GM23338 (cell line): Measurements from ENCODE around the gene ODAD4. TPM values are rescaled to one million over a fixed set of nuclear protein-coding genes. Genes with fewer than 3 reads are reported as not detected.

ENCODE experiments used
- ATAC-seq: fragments of 200-7000 bp; cut with Tn5 transposase; 3 replicates; pipeline ENCODE4 v1.9.1; 2020
- DNase-seq: peaks from one replicate; pipeline ENCODE4 v3.0.0-alpha.2; 2015; ENCODE audit warnings: low spot score
- H2AFZ ChIP-seq: fragments of 200-600 bp; sonication (generic); 2 replicates; pipeline ENCODE4 v1.8.0; 2016; ENCODE audit warnings: antibody characterized with exemption, mild to moderate bottlenecking, moderate library complexity
- H3F3A ChIP-seq: fragments of 200-600 bp; sonication (generic); replicated peaks from 2 replicates; pipeline ENCODE4 v1.8.0; 2017; ENCODE audit warnings: antibody characterized with exemption, mixed run types, low read depth
- H3K27ac ChIP-seq: fragments of 200-600 bp; sonication (generic); 2 replicates; pipeline ENCODE4 v1.6.1; 2016; ENCODE audit warnings: low read depth
- H3K27me3 ChIP-seq: fragments of 200-600 bp; sonication (generic); 2 replicates; pipeline ENCODE4 v1.8.0; 2016; ENCODE audit warnings: mild to moderate bottlenecking, mixed run types, moderate library complexity; ENCODE audit not compliant: insufficient read depth
- H3K36me3 ChIP-seq: fragments of 200-600 bp; sonication (generic); 2 replicates; pipeline ENCODE4 v1.8.0; 2016; ENCODE audit warnings: mild to moderate bottlenecking; ENCODE audit not compliant: insufficient read depth
- H3K4me1 ChIP-seq: fragments of 200-600 bp; sonication (generic); 2 replicates; pipeline ENCODE4 v1.8.0; 2016; ENCODE audit warnings: mild to moderate bottlenecking, moderate library complexity; ENCODE audit not compliant: insufficient read depth
- H3K4me2 ChIP-seq: fragments of 200-600 bp; sonication (generic); 2 replicates; pipeline ENCODE4 v1.7.1; 2017; ENCODE audit warnings: mixed run types
- H3K4me3 ChIP-seq: fragments of 200-600 bp; sonication (generic); 2 replicates; pipeline ENCODE4 v1.6.1; 2016; ENCODE audit warnings: mixed run types
- H3K79me2 ChIP-seq: fragments of 200-600 bp; sonication (generic); replicated peaks from 2 replicates; pipeline ENCODE4 v1.8.0; 2017; ENCODE audit warnings: mild to moderate bottlenecking; ENCODE audit not compliant: insufficient read depth
- H3K9me2 ChIP-seq: fragments of 200-600 bp; sonication (generic); 2 replicates; pipeline ENCODE4 v1.8.0; 2017; ENCODE audit not compliant: insufficient read depth
- H4K20me1 ChIP-seq: fragments of 200-600 bp; sonication (generic); replicated peaks from 2 replicates; pipeline ENCODE4 v1.8.0; 2017; ENCODE audit warnings: mild to moderate bottlenecking; ENCODE audit not compliant: insufficient read depth
- H3K27ac Mint-ChIP-seq: 2 replicates; pipeline ENCODE4 v1.8.0; 2020; ENCODE audit warnings: inconsistent platforms, mild to moderate bottlenecking, moderate library complexity, mixed read lengths
- H3K27me3 Mint-ChIP-seq: 3 replicates; pipeline ENCODE4 v1.8.0; 2022; ENCODE audit warnings: low read depth, mild to moderate bottlenecking, moderate library complexity, mixed read lengths, inconsistent platforms; ENCODE audit not compliant: insufficient read depth, poor library complexity
- H3K36me3 Mint-ChIP-seq: 3 replicates; pipeline ENCODE4 v1.8.0; 2021; ENCODE audit warnings: low read depth, mild to moderate bottlenecking, inconsistent platforms, moderate library complexity, mixed read lengths
- H3K4me1 Mint-ChIP-seq: 3 replicates; pipeline ENCODE4 v1.8.0; 2020; ENCODE audit warnings: mild to moderate bottlenecking, inconsistent platforms, mixed read lengths
- H3K4me3 Mint-ChIP-seq: 3 replicates; pipeline ENCODE4 v1.8.0; 2021; ENCODE audit warnings: moderate library complexity, mild to moderate bottlenecking, inconsistent platforms, mixed read lengths
- H3K9me3 Mint-ChIP-seq: 3 replicates; pipeline ENCODE4 v1.8.0; 2020; ENCODE audit warnings: moderate library complexity, mild to moderate bottlenecking, inconsistent platforms, mixed read lengths
- CREB1 ChIP-seq: fragments of 250-450 bp; sonication (Bioruptor Pico); IDR thresholded peaks from 2 replicates; pipeline ENCODE4 v1.5.0; 2020; ENCODE audit warnings: low read depth, mild to moderate bottlenecking, moderate library complexity
- EZH2 ChIP-seq: fragments of 200-600 bp; sonication (generic); IDR thresholded peaks from one replicate; pipeline ENCODE4 v1.8.0; 2017; ENCODE audit warnings: antibody characterized with exemption, mild to moderate bottlenecking, low read depth; ENCODE audit not compliant: unreplicated experiment
- JUNB ChIP-seq: IDR thresholded peaks from one replicate; pipeline ENCODE4 v1.6.1; 2016; ENCODE audit warnings: antibody characterized with exemption; ENCODE audit not compliant: unreplicated experiment
- POLR2AphosphoS5 ChIP-seq: IDR thresholded peaks from 2 replicates; pipeline ENCODE4 v1.6.1; 2016; ENCODE audit warnings: antibody characterized with exemption, low read depth
- STAT1 ChIP-seq: IDR thresholded peaks from one replicate; pipeline ENCODE4 v1.6.1; 2016; ENCODE audit warnings: antibody characterized with exemption; ENCODE audit not compliant: unreplicated experiment
- ZNF114 ChIP-seq: fragments of 250-450 bp; sonication (Bioruptor Pico); IDR thresholded peaks from 2 replicates; pipeline ENCODE4 v1.5.0; 2020; ENCODE audit warnings: mild to moderate bottlenecking, moderate library complexity
- long read RNA-seq: library from polyadenylated mRNA; unstranded; transcript quantifications from one replicate; pipeline ENCODE4 v2.0.0, GENCODE V29; 2020; ENCODE audit not compliant: unreplicated experiment
- polyA plus RNA-seq: library from polyadenylated mRNA; unstranded; fragments of >200 nt; fragmentation: Nextera tagmentation; extraction: Ambion mirVana; gene quantifications from 2 replicates; pipeline ENCODE4 v1.2.1, GENCODE V29; 2016
- total RNA-seq: library from RNA; depleted of rRNA; stranded (reverse); fragments of >200 nt; shearing (Covaris generic); gene quantifications from 2 replicates; pipeline ENCODE4 v1.2.3, GENCODE V29; 2014; rRNA removed
- TF ChIP-seq, protein P1 (sequence below): IDR thresholded peaks from 2 replicates; pipeline ENCODE4 v1.6.1; 2016; ENCODE audit warnings: antibody characterized with exemption
- TF ChIP-seq, protein P2 (sequence below): IDR thresholded peaks from one replicate; pipeline ENCODE4 v1.6.1; 2018; ENCODE audit warnings: antibody characterized with exemption; ENCODE audit not compliant: unreplicated experiment
- TF ChIP-seq, protein P3 (sequence below), 2 experiments: fragments of 200-600 bp in 1 of 2; sonication (generic) in 1 of 2; conservative IDR thresholded peaks; 2 replicates each; pipeline versions ENCODE4 v1.5.1 to v1.6.1; 2016 to 2017; ENCODE audit warnings: antibody characterized with exemption in 2 of 2, low read depth in 2 of 2, mild to moderate bottlenecking in 2 of 2, moderate library complexity in 1 of 2

ODAD4 gene, protein sequence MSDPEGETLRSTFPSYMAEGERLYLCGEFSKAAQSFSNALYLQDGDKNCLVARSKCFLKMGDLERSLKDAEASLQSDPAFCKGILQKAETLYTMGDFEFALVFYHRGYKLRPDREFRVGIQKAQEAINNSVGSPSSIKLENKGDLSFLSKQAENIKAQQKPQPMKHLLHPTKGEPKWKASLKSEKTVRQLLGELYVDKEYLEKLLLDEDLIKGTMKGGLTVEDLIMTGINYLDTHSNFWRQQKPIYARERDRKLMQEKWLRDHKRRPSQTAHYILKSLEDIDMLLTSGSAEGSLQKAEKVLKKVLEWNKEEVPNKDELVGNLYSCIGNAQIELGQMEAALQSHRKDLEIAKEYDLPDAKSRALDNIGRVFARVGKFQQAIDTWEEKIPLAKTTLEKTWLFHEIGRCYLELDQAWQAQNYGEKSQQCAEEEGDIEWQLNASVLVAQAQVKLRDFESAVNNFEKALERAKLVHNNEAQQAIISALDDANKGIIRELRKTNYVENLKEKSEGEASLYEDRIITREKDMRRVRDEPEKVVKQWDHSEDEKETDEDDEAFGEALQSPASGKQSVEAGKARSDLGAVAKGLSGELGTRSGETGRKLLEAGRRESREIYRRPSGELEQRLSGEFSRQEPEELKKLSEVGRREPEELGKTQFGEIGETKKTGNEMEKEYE
- total RNA-seq (0.12 and 1.8 TPM in 2 replicates), polyA plus RNA-seq (0.54 and 1.7 TPM in 2 replicates)
- long read RNA-seq, partial matches to known transcripts = 0 of 1 reads
- long read RNA-seq, other reads (novel, unspliced or antisense) = 0 of 1 reads

DNA sequence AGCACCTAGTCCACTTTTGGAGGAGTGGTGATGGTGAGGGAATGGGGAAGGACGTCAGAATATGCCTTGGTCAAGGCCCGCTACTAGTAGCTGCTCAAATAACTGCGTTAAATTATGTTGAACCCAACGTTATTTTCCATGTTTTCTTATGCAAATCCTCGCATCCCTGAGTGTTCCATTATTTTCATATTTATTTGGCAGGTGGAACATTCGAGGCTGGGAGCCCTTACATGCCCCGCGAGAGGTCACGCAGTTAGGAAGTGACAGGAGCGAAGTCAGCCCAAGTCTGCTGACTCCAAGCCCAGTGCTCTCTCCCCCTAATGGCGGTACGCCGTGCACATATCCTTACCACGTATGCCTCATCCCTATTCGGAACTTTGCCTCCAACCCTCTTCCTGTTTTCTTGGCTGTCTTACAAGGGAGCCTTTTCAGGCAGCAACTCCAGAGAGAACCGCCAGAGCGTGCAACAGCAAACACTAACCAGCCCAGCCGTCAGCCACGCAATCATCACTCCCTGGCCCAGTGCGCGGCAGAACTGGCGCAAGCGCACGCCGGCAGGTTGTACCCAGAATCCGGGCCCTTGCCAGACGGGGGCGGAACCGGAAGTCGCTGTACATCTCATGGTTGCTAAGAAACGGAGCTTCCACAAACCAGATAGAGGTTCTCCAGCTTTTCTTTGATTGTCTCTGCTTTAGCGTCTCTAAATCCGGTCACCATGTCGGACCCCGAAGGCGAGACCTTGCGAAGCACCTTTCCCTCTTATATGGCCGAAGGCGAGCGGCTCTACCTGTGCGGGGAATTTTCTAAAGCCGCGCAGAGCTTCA is at the start of gene ODAD4:
TSS of gene ODAD4 (plus strand) at position 609 of the 824 bp plus-strand sequence. CDS start at position 716, 107 bp downstream.
- no peak for TF ChIP-seq EZH2
- TF ChIP-seq, protein P1, sequence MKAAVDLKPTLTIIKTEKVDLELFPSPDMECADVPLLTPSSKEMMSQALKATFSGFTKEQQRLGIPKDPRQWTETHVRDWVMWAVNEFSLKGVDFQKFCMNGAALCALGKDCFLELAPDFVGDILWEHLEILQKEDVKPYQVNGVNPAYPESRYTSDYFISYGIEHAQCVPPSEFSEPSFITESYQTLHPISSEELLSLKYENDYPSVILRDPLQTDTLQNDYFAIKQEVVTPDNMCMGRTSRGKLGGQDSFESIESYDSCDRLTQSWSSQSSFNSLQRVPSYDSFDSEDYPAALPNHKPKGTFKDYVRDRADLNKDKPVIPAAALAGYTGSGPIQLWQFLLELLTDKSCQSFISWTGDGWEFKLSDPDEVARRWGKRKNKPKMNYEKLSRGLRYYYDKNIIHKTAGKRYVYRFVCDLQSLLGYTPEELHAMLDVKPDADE = 0 out of 2 replicates have a peak, but pooled peaks have one; percentile 44
- TF ChIP-seq, protein P2, sequence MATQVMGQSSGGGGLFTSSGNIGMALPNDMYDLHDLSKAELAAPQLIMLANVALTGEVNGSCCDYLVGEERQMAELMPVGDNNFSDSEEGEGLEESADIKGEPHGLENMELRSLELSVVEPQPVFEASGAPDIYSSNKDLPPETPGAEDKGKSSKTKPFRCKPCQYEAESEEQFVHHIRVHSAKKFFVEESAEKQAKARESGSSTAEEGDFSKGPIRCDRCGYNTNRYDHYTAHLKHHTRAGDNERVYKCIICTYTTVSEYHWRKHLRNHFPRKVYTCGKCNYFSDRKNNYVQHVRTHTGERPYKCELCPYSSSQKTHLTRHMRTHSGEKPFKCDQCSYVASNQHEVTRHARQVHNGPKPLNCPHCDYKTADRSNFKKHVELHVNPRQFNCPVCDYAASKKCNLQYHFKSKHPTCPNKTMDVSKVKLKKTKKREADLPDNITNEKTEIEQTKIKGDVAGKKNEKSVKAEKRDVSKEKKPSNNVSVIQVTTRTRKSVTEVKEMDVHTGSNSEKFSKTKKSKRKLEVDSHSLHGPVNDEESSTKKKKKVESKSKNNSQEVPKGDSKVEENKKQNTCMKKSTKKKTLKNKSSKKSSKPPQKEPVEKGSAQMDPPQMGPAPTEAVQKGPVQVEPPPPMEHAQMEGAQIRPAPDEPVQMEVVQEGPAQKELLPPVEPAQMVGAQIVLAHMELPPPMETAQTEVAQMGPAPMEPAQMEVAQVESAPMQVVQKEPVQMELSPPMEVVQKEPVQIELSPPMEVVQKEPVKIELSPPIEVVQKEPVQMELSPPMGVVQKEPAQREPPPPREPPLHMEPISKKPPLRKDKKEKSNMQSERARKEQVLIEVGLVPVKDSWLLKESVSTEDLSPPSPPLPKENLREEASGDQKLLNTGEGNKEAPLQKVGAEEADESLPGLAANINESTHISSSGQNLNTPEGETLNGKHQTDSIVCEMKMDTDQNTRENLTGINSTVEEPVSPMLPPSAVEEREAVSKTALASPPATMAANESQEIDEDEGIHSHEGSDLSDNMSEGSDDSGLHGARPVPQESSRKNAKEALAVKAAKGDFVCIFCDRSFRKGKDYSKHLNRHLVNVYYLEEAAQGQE = no peak
- no peak for TF ChIP-seq JUNB
- TF ChIP-seq, protein P3, sequence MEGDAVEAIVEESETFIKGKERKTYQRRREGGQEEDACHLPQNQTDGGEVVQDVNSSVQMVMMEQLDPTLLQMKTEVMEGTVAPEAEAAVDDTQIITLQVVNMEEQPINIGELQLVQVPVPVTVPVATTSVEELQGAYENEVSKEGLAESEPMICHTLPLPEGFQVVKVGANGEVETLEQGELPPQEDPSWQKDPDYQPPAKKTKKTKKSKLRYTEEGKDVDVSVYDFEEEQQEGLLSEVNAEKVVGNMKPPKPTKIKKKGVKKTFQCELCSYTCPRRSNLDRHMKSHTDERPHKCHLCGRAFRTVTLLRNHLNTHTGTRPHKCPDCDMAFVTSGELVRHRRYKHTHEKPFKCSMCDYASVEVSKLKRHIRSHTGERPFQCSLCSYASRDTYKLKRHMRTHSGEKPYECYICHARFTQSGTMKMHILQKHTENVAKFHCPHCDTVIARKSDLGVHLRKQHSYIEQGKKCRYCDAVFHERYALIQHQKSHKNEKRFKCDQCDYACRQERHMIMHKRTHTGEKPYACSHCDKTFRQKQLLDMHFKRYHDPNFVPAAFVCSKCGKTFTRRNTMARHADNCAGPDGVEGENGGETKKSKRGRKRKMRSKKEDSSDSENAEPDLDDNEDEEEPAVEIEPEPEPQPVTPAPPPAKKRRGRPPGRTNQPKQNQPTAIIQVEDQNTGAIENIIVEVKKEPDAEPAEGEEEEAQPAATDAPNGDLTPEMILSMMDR (conservative IDR thresholded peaks at IDR 0.05; ENCODE audit: low read depth in 2 of 2) = peak; percentile 30 to 37; a peak in 3 of 4 replicates
- peak; percentile 62 for TF ChIP-seq STAT1
- peak; percentile 97 for TF ChIP-seq POLR2AphosphoS5
- TF ChIP-seq CREB1 (CRISPR knock-in tag) = 0 out of 2 replicates have a peak, but pooled peaks have one; percentile 38
- no peak for TF ChIP-seq ZNF114 (CRISPR knock-in tag)
- peak within 1 kb of the TSS; percentile 64 for H3K4me3 ChIP-seq
- peak; percentile 99 for ATAC-seq

More for the DNA sequence above, at the start of gene ODAD4:
- Histone ChIP-seq H3K9me2 (no peaks in the 10 kb centered on the region), H4K20me1 (no peaks in the 10 kb centered on the region; the same call in 1 of the 2 replicates), H3F3A (peaks cover 3% of the 10 kb centered on the region; the same call in 1 of the 2 replicates), H3K79me2 (no peaks in the 10 kb centered on the region; the same call in 1 of the 2 replicates), H3K36me3 (no peaks in the 10 kb centered on the region), H3K27ac (peak within 1 kb of the TSS; percentile 27; the same call in 1 of the 2 replicates), H3K4me2 (peak within 1 kb of the TSS; percentile 77), H3K27me3 (no peaks in the 10 kb centered on the region), H2AFZ (peak within 1 kb of the TSS; percentile 70), H3K4me1 (peaks cover 6% of the 10 kb centered on the region; the same call in 1 of the 2 replicates)
- no peaks in the 10 kb centered on the region; the same call in 2 of the 3 replicates for H3K9me3 Mint-ChIP-seq
- DNase-seq = peak; percentile 99
- H3K4me3 Mint-ChIP-seq = peak within 1 kb of the TSS; percentile 89
- peaks cover 14% of the 10 kb centered on the region for H3K4me1 Mint-ChIP-seq
- H3K36me3 Mint-ChIP-seq = no peaks in the 10 kb centered on the region
- H3K27me3 Mint-ChIP-seq = peaks cover 19% of the 10 kb centered on the region
- H3K27ac Mint-ChIP-seq = peak within 1 kb of the TSS; percentile 75
